GM12892 (cell line): ENCODE data around the gene DEFB121.

ENCODE experiments used
- POLR2A ChIP-seq: IDR thresholded peaks from 2 replicates; pipeline ENCODE4 v1.6.1; 2011; ENCODE audit warnings: low read depth, low read length, control low read depth
- POLR2AphosphoS5 ChIP-seq: IDR thresholded peaks from 2 replicates; pipeline ENCODE4 v1.6.1; 2011; ENCODE audit warnings: low read depth, low read length, control low read depth
- TAF1 ChIP-seq: IDR thresholded peaks from 2 replicates; pipeline ENCODE4 v1.6.1; 2011; ENCODE audit warnings: low read depth, mild to moderate bottlenecking, control low read depth, low read length, borderline replicate concordance

DNA sequence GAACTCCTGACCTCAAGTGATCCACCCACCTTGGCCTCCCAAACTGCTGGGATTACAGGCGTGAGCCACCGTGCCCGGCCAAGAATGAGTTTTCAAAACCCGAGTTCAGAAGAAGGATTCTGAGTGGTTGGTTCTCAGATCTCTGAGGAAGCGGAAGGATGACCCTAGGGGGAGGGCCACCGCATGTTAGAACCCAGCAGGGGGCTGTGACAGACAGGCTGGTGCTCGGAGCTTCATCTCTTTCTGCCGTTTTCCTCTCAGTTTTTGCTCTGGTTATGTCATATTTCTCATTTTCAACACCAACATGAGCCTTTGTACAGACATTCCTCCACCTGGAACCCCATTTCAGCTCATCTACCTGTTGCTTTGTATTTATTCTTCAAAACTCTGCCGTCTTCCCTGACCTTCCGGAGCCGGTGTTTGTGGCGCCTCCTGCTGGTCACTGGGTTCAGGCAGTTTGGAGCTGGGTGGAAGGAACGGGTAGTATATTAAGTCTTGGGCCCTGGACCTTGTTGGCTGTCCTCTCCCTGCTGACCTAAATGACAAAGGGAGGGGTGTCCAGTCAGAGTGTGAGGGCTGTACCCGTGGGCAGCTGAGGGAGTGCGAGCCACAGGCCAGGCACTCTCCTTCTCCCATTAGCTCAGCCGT is 34.1 kb upstream of the DEFB121 start, which contains the start of gene DEFB123:
- TF ChIP-seq POLR2AphosphoS5 (no peak), POLR2A (no peak), TAF1 (no peak)
